GM08714 (cell line): ENCODE measurements around the gene OTOA.
"Not testable (repeated sequence)": the region's sequence is repeated elsewhere in the genome, so short reads cannot be mapped to it uniquely, and the experiment has no call there.

Source experiments
- H3K4me3 ChIP-seq: fragments of 200-500 bp; sonication (Bioruptor generic); 2 replicates; pipeline ENCODE4 v1.5.1; 2014; ENCODE audit warnings: mild to moderate bottlenecking, low read length, inconsistent platforms
- ZNF274 ChIP-seq: IDR thresholded peaks from 2 replicates; pipeline ENCODE4 v1.6.1; 2012; ENCODE audit warnings: mild to moderate bottlenecking, low read depth, low read length

The OTOA gene

GRCh38 chr16:21713549-21714368 is 50.0 kb downstream of the OTOA start:
- H3K4me3 ChIP-seq = no peak overlapping the region
- no peak for TF ChIP-seq ZNF274

GRCh38 chr16:21714369-21714618 is 50.5 kb downstream of the OTOA start:
- not testable (repeated sequence) for H3K4me3 ChIP-seq

DNA sequence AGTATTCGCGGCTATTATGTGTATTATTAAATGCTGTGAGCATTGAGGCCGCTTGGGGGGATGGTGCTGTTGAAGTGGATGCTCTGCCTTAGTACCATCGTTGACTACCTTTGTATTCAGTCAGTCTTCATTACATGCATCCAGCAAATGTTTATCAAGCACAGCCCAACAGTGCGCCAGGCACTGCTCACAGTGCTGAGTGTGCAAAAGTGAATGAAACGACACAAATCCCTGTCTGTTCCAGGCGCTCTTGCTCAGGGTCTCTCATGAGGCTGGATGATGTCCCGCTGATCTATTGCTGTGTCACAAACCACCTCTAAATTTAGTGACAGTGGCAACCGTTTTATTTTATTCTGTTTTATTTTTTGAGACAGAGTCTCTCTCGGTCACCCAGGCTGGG is 53.8 kb downstream of the OTOA start:
- no peak overlapping the region for H3K4me3 ChIP-seq
- TF ChIP-seq ZNF274 = no peak

GRCh38 chr16:21719283-21719682 is 55.5 kb downstream of the OTOA start:
- no peak for TF ChIP-seq ZNF274
- H3K4me3 ChIP-seq = no peak overlapping the region

- no peak for TF ChIP-seq ZNF274
- no peak overlapping the region for H3K4me3 ChIP-seq
Measured at GRCh38 chr16:21720533-21720932, 56.8 kb downstream of the OTOA start.

GRCh38 chr16:21722771-21723455 is 59.1 kb downstream of the OTOA start:
- no peak overlapping the region for H3K4me3 ChIP-seq
- TF ChIP-seq ZNF274 = no peak

- no peak overlapping the region for H3K4me3 ChIP-seq
- no peak for TF ChIP-seq ZNF274
Measured at GRCh38 chr16:21723532-21723931, 59.8 kb downstream of the OTOA start.

DNA sequence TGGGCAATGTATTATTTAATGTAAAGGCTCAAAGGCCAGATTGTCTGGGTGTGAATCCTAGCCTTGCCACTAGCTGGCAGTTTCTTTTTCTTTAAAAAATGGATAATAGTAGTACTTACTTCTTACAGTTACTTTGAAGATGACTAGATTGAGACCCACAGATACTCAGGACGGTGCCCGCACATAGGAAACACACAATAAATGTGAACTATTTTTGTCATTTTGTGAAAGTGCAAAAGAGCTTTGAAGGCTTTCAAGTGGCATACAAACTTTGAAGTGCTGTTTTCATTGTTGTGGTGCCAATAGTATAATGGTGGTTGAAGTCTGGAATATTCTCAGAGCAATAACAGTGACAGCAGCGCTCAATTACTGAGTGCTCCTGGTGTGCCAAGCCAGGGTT is 63.6 kb downstream of the OTOA start:
- H3K4me3 ChIP-seq = no peak overlapping the region
- no peak for TF ChIP-seq ZNF274

- H3K4me3 ChIP-seq = not testable (repeated sequence)
Measured at GRCh38 chr16:21731233-21731632, 67.5 kb downstream of the OTOA start.

GRCh38 chr16:21740637-21741036 is 76.9 kb downstream of the OTOA start:
- H3K4me3 ChIP-seq = not testable (repeated sequence)

DNA sequence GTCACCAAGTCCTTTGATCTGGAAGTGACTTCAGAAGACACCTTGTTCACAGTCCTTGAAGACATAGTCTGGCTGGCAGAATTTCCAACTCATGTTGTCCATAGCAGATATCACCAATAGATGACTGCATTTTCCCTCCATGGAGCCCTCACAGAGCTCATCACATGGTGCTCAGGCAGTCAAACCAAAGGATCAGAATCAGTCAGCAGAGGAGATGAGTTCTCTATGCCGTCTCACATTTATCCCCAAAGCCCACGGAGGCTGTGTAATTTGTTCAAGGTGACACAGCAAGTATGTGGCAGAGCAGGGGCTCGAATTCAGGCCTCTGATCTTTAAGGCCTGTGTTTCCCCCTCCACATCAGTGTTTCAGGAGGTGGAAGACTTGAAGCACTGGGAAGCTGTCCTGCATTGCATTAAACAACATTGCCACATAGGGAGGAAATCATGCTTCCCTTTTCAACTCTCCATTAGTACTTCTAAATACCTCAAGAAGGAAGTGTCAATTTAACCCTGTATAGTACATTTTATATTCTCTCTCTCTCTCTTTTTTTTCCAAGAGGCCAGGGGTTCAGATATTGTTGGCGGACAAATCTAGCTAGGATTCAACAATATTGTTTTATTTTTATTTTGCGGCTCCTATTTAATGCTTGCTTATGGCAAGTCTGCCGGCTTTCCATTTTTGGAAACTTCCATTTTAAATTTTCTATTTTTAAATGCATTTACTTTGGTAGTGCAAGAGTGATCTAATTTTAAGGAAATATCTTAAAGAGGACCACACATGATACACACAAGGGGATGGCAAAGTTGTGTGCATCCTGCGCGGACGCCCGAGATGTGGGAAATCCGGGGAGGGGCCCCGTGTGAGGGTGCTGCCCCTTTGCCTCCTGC is 92.7 kb downstream of the OTOA start:
- not testable (repeated sequence) for H3K4me3 ChIP-seq

DNA sequence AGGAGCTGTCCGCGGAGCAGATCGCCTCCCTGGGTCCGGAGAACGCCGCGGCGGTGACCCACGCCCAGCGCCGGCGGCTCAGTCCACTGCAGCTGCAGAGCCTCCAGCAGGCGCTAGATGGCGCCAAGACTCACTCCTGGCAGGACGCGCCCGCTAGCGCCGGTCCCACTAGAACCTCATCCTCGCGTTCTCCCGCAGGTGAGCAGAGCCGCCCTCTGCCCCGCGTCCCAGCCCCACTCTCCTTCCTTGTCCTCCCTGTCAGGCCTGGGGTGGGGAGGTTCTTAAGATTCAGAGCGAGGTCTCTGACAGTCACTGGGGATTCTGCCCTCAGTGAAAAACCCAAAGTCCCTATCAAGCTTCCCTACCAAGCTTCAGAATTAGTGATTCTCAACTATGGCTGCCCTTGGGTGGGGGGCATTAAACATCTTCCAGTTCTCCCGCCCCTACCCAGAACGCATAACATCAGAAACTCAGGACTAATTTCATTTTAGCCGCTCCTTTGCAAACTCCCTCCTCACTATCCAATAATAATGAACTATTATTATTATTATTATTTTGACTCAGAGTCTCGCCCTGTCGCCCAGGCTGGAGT is 93.4 kb downstream of the OTOA start:
- H3K4me3 ChIP-seq = not testable (repeated sequence)

DNA sequence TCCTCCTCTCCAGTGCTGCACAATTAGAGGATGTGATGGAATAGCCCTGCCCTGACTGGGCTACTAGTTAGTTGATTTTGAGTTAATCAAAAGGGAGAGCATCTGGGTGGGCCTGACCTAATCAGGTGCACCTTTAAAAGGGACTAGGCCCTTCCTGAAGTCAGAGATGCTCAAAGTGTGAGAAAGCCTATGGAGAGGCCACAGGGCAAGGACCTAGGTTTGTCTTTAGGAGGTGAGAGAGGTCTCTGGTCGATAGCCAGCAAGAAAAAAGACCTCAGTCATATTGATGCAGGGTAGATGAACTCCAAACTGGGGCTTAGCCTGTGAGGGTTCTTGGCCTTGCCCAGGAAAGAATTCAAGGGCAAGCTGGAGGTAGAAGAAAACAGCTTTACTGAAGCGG is 104.5 kb downstream of the OTOA start:
- H3K4me3 ChIP-seq = not testable (repeated sequence)

GRCh38 chr16:21768810-21769209 is 105.0 kb downstream of the OTOA start:
- H3K4me3 ChIP-seq = not testable (repeated sequence)

- H3K4me3 ChIP-seq = not testable (repeated sequence)
Measured at GRCh38 chr16:21769284-21769683, 105.5 kb downstream of the OTOA start.

GRCh38 chr16:21770584-21770983 is 106.8 kb downstream of the OTOA start:
- H3K4me3 ChIP-seq = not testable (repeated sequence)

DNA sequence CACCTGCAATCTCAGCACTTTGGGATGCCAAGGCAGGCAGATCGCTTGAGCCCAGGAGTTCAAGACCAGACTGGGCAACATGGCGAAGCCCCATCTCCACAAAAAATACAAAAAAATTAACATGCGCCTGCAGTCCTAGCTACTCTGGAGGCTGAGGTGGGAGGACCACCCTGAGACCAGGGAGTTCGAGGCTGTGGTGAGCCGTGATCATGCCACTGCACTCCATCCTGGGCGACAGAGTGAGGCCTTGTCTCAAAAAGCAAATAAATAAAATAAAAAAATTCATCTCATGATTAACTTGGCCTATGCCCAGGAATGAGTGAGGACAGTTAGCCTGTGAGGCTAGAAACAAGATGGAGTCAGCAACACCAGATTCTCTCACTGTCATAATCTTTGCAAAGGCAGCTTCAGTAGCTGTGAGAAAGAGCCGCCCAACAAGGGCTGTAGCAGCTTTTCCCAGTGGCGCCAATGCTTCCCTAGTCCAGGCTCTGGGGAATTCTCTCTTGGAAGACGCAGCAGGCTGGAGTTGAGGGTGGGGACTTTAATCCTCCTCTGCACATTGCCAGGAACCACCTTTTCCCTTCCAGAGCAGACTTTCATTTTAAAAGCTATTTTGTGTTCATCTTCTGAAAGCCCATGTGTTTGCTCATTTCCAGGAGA is 108.9 kb downstream of the OTOA start:
- H3K4me3 ChIP-seq = not testable (repeated sequence)

DNA sequence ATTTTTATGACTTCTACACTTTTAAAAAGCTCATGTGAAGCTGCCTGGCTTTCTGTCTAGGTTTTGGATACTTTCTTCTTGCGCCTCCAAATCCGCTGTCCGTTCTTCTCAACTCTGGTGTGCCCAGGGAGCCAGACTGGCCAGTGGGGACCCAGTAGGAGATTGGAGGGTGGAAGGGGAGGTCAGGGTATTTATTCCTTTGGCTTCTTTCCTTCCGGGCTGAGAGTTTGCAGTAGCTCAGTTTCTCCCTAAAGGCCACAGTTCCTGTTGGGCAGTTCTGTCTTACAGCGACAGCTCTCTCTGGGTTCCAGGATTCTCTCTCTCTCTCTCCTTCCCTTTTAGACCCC is 109.4 kb downstream of the OTOA start:
- H3K4me3 ChIP-seq = not testable (repeated sequence)

- not testable (repeated sequence) for H3K4me3 ChIP-seq
Measured at GRCh38 chr16:21780525-21780924, 116.8 kb downstream of the OTOA start.

- H3K4me3 ChIP-seq = not testable (repeated sequence)
Measured at GRCh38 chr16:21790506-21790905, 126.7 kb downstream of the OTOA start.

DNA sequence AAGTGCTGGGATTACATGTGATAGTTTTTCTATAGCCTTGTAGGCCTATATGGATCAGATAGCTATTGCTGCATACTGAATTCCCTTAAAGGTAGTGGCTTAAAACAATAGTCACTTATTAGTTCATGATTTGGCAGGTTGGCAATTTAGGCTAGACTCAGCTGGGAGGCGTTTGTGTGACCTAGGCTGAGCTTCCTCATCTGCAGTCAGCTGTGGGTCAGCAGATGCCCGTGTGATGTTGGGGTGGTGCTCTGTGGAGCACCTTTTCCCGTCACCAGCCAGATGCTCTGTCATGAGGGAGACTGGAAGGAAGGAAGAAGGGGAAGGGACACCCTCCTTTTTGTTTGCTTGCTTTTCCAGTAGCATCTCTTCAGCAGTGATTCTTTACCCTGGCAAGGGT is 129.5 kb downstream of the OTOA start:
- H3K4me3 ChIP-seq = not testable (repeated sequence)
